GM21825 (cell line): Measurements from ENCODE around the gene NUBPL.

Experiments
- ATAC-seq: cut with Tn5 transposase; IDR thresholded peaks from one replicate; pipeline ENCODE4 v1.9.1; 2021; ENCODE audit warnings: mild to moderate bottlenecking, moderate library complexity; ENCODE audit not compliant: unreplicated experiment

Gene NUBPL

GRCh38 chr14:31561155-31561846, at the start of gene NUBPL:
NUBPL (plus strand) TSS chr14:31561404; CDS start chr14:31561440, 36 bp downstream.
- ATAC-seq: peak; percentile 94

GRCh38 chr14:31527087-31527486, 34.1 kb upstream of the NUBPL start:
- no peak for ATAC-seq

- no peak for ATAC-seq
Measured at GRCh38 chr14:31527546-31527945, 33.7 kb upstream of the NUBPL start.

- no peak for ATAC-seq
Measured at GRCh38 chr14:31529053-31529452, 32.2 kb upstream of the NUBPL start.

- no peak for ATAC-seq
Measured at GRCh38 chr14:31530136-31530535, 31.1 kb upstream of the NUBPL start.

GRCh38 chr14:31536201-31536960, 24.8 kb upstream of the NUBPL start:
- no peak for ATAC-seq

- no peak for ATAC-seq
Measured at GRCh38 chr14:31541702-31542101, 19.5 kb upstream of the NUBPL start.

GRCh38 chr14:31543969-31544799, 17.0 kb upstream of the NUBPL start:
- ATAC-seq: no peak

GRCh38 chr14:31544816-31545215, 16.4 kb upstream of the NUBPL start:
- no peak for ATAC-seq

- ATAC-seq: no peak
Measured at GRCh38 chr14:31545328-31545727, 15.9 kb upstream of the NUBPL start.

GRCh38 chr14:31549817-31550216, 11.4 kb upstream of the NUBPL start:
- ATAC-seq: no peak

GRCh38 chr14:31550589-31550988, 10.6 kb upstream of the NUBPL start:
- no peak for ATAC-seq

GRCh38 chr14:31556191-31556590, 5.0 kb upstream of the NUBPL start:
- no peak for ATAC-seq

GRCh38 chr14:31559939-31560338, 1.3 kb upstream of the NUBPL start:
- no peak for ATAC-seq

GRCh38 chr14:31560759-31561154, 447 bp upstream of the NUBPL start:
- ATAC-seq: peak; percentile 3

GRCh38 chr14:31564194-31564593, 3.0 kb downstream of the NUBPL start:
- ATAC-seq: no peak

- ATAC-seq: no peak
Measured at GRCh38 chr14:31566456-31566855, 5.3 kb downstream of the NUBPL start.

GRCh38 chr14:31567655-31568054, 6.5 kb downstream of the NUBPL start:
- ATAC-seq: no peak

GRCh38 chr14:31568161-31568560, 7.0 kb downstream of the NUBPL start:
- no peak for ATAC-seq

- ATAC-seq: no peak
Measured at GRCh38 chr14:31568671-31569070, 7.5 kb downstream of the NUBPL start.

- ATAC-seq: no peak
Measured at GRCh38 chr14:31572955-31573354, 11.8 kb downstream of the NUBPL start.

- no peak for ATAC-seq
Measured at GRCh38 chr14:31576949-31577348, 15.7 kb downstream of the NUBPL start.
